ENCODE measurements around the gene SLBP. TPM values are rescaled to one million over a fixed set of nuclear protein-coding genes. Genes with fewer than 3 reads are reported as not detected.

The SLBP gene
- total RNA-seq, 1 experiment from 2014 or later, result 73.4 TPM

- no peak for ATAC-seq
- DNase-seq (ENCODE audit: low read depth, low spot score), result no peak
- no peak for TF ChIP-seq TCF7L2 (IDR thresholded peaks at IDR 0.05; ENCODE audit: low read depth, low read length)
- TF ChIP-seq SIN3A (IDR thresholded peaks at IDR 0.05; ENCODE audit: borderline replicate concordance, insufficient read depth, low read depth, low read length), result no peak
- no peak for TF ChIP-seq POLR2AphosphoS5 (IDR thresholded peaks at IDR 0.05; ENCODE audit: low read depth, low read length)
- Histone ChIP-seq H3K27ac (ENCODE audit: low read length) (no peak overlapping the region), H3K9me3 (ENCODE audit: control insufficient read depth, insufficient read depth, low read depth, low read length) (no peaks in the 10 kb centered on the region), H3K36me3 (ENCODE audit: control insufficient read depth, insufficient read depth, low read length) (peaks cover 9% of the 10 kb centered on the region; the same call in 1 of the 2 replicates), H3K4me1 (ENCODE audit: control insufficient read depth, insufficient read depth, low read length) (no peaks in the 10 kb centered on the region), H3K27me3 (ENCODE audit: control insufficient read depth, insufficient read depth, low read length) (no peaks in the 10 kb centered on the region), H3K4me3 (ENCODE audit: low read depth in 2 of 2, low read length in 2 of 2) (no peak overlapping the region)
- in situ Hi-C loops (cut with HindIII; ENCODE audit: low pct_unique_long_range_greater_than_20kb, low sequenced_read_pairs) (no loop called here), intact Hi-C loops (cut with micrococcal nuclease; ENCODE audit: unreplicated experiment) (no loop called here)
- CTCF ChIA-PET, result no interaction called here
- POLR2A ChIA-PET, result no interaction called here
- no TSS peak for BruUV-seq (replicated peaks)
These were observed 25.5 kb upstream of the SLBP start for GRCh38 chr4:1737666-1738065.

GRCh38 chr4:1736812-1737211, 24.7 kb upstream of the SLBP start:
- intact Hi-C loops (cut with micrococcal nuclease; ENCODE audit: unreplicated experiment) (no loop called here), in situ Hi-C loops (cut with HindIII; ENCODE audit: low pct_unique_long_range_greater_than_20kb, low sequenced_read_pairs) (no loop called here)
- POLR2A ChIA-PET, result no interaction called here
- no peaks in the 10 kb centered on the region for H3K27me3 ChIP-seq (ENCODE audit: control insufficient read depth, insufficient read depth, low read length)
- DNase-seq (ENCODE audit: low read depth, low spot score) (no peak), ATAC-seq (no peak)
- TF ChIP-seq REST (IDR thresholded peaks at IDR 0.05; ENCODE audit: insufficient read depth in 1 of 2, low read depth in 2 of 2, low read length in 1 of 2), result no peak
- TF ChIP-seq SIN3A (IDR thresholded peaks at IDR 0.05; ENCODE audit: borderline replicate concordance, insufficient read depth, low read depth, low read length), result no peak
- TF ChIP-seq TCF7L2 (IDR thresholded peaks at IDR 0.05; ENCODE audit: low read depth, low read length), result no peak
- TF ChIP-seq CTCF (IDR thresholded peaks at IDR 0.05), result no peak
- TF ChIP-seq POLR2AphosphoS5 (IDR thresholded peaks at IDR 0.05; ENCODE audit: low read depth, low read length), result no peak
- CTCF ChIA-PET, result no interaction called here
- H3K9me3 ChIP-seq (ENCODE audit: control insufficient read depth, insufficient read depth, low read depth, low read length), result no peaks in the 10 kb centered on the region
- no TSS peak for BruUV-seq (replicated peaks)
- peaks cover 9% of the 10 kb centered on the region; the same call in 1 of the 2 replicates for H3K36me3 ChIP-seq (ENCODE audit: control insufficient read depth, insufficient read depth, low read length)
- no peaks in the 10 kb centered on the region for H3K4me1 ChIP-seq (ENCODE audit: control insufficient read depth, insufficient read depth, low read length)
- H3K27ac ChIP-seq (ENCODE audit: low read length), result no peak overlapping the region
- no peak overlapping the region for H3K4me3 ChIP-seq (ENCODE audit: low read depth in 2 of 2, low read length in 2 of 2)

- DNase-seq (ENCODE audit: low read depth, low spot score), result no peak
- CTCF ChIA-PET, result no interaction called here
- intact Hi-C loops (cut with micrococcal nuclease; ENCODE audit: unreplicated experiment) (no loop called here), in situ Hi-C loops (cut with HindIII; ENCODE audit: low pct_unique_long_range_greater_than_20kb, low sequenced_read_pairs) (no loop called here)
- Histone ChIP-seq H3K36me3 (ENCODE audit: control insufficient read depth, insufficient read depth, low read length) (peaks cover 9% of the 10 kb centered on the region; the same call in 1 of the 2 replicates), H3K27ac (ENCODE audit: low read length) (no peak overlapping the region), H3K4me3 (ENCODE audit: low read depth in 2 of 2, low read length in 2 of 2) (no peak overlapping the region), H3K27me3 (ENCODE audit: control insufficient read depth, insufficient read depth, low read length) (no peaks in the 10 kb centered on the region), H3K9me3 (ENCODE audit: control insufficient read depth, insufficient read depth, low read depth, low read length) (no peaks in the 10 kb centered on the region), H3K4me1 (ENCODE audit: control insufficient read depth, insufficient read depth, low read length) (no peaks in the 10 kb centered on the region)
- POLR2A ChIA-PET, result no interaction called here
- no peak for ATAC-seq
- no TSS peak for BruUV-seq (replicated peaks)
- TF ChIP-seq POLR2AphosphoS5 (IDR thresholded peaks at IDR 0.05; ENCODE audit: low read depth, low read length), result no peak
- no peak for TF ChIP-seq CTCF (IDR thresholded peaks at IDR 0.05)
- TF ChIP-seq TCF7L2 (IDR thresholded peaks at IDR 0.05; ENCODE audit: low read depth, low read length), result no peak
- TF ChIP-seq REST (IDR thresholded peaks at IDR 0.05; ENCODE audit: insufficient read depth in 1 of 2, low read depth in 2 of 2, low read length in 1 of 2), result no peak
- TF ChIP-seq SIN3A (IDR thresholded peaks at IDR 0.05; ENCODE audit: borderline replicate concordance, insufficient read depth, low read depth, low read length), result no peak
These were observed 23.1 kb upstream of the SLBP start for GRCh38 chr4:1735215-1735614.
